ENCODE results near the gene TPGS1.

The TPGS1 gene

DNA sequence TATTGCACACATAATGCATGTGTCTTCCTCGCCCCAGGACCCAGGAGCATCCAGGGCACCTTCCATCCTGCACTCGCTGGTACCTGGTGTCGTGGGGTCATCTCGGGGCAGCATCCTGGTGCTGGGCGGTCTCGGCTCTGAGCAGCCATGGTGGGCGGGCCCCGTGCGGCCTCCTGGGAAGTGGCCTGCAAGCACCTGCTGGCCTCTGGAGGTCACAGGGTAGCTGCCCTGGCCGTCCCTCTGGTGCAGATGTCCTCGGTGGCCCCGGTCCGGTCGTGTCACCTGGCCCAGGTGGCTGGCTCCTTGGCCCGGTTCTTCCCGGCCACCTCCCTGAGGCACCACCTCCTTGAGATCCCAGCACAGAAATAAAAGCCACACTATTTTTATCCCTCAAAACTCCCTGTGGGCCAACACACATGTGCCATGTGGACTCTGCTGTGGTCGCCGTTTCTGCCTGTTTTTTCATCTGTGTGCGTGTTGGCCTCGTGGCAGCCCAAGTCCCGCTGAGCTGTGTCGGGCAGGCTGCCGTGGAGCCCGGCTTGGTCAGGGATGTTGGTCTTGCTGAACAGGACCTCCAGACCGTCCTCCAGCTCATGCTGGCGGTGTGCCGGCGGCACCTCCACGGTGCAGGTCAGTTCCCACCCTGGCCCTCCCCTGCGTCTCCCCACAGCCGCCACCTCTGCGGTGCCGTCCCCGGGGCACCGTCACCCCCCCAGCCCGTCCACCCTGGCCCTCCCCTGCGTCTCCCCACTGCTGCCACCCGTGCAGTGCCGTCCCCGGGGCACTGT, 31.5 kb downstream of the TPGS1 start:
- H3K4me3 ChIP-seq (ENCODE audit: low read depth, low read length), result no peak overlapping the region

DNA sequence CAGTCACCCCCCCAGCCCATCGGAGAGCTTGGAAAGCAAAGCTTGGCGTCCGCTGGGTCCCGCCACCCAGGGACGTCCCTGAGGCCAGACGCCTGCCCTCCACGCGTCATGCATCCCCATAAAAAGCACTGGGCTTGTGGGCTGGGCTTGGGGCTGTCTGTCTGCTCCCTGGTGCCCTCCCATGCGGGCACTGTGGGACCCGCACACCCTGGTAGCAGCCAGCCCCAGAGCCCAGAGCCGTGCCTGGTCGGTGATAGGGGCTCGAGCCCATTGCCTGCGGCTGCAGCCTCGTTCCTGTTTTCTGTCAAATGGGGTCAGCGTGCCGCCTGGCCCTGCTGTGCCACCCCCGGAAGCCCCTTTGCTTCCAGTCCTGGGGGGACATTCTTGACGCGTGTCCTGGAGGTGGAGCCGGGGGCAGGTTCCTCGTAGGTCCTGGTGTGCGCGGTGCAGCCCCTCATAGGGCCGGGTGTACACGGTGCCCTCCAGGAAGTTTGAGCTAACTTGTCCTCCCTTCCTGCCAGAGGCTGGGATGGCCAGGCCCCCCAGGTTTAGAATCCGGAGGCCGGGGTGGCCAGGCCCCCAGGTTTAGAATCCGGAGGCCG, 32.2 kb downstream of the TPGS1 start:
- no peak overlapping the region for H3K4me3 ChIP-seq (ENCODE audit: low read depth, low read length)

GRCh38 chr19:540867-541637, 33.8 kb downstream of the TPGS1 start:
- no peak overlapping the region for H3K4me3 ChIP-seq (ENCODE audit: low read depth, low read length)

DNA sequence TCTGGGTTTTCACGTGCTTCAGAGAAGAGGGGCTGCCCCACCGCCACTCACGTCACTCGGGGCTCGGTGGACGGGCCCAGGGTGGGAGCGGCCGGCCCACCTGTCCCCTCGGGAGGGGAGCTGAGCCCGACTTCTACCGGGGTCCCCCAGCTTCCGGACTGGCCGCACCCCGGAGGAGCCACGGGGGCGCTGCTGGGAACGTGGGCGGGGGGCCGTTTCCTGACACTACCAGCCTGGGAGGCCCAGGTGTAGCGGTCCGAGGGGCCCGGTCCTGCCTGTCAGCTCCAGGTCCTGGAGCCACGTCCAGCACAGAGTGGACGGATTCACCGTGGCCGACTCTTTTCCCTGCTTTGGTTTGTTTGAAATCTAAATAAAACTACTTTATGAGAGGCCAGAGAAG, 34.4 kb downstream of the TPGS1 start:
- no peak overlapping the region for H3K4me3 ChIP-seq (ENCODE audit: low read depth, low read length)

DNA sequence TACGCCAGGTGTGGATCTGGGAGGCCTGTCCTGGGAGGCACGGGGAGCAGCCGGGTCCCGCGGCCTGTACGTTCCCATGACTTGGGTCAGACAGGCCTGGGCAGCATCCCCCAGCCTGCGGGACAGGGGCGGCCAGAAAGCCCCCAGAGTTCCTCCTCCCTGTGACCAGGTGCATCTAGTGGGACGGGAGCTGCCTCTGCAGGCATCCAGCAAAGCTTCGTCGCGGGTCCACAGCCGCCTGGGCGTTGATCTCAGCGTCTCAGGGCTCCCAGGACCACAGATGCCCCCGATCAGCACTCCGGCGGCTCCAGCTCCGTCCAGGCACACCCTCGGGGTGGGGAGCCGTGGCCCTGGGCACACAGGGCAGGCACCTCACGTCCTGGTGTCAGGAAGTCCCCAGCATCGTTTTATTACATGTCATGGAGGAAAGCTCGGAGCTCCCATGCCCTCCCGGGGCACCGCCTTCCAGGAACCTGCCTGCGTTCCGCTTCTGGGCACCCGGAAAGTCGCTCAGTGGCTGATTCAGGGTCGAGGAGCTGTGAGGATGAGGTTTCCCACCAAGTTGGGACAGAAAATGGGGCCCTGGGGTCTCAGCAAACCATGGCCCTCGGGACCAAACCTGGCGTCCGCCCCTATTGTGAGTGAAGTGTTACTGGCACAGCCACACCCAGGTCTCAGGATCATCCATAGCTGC, 35.0 kb downstream of the TPGS1 start:
- H3K4me3 ChIP-seq (ENCODE audit: low read depth, low read length), result no peak overlapping the region

GRCh38 chr19:543910-544608, 36.8 kb downstream of the TPGS1 start, which contains the start of gene GZMM:
GZMM (plus strand) TSS chr19:544053; CDS start chr19:544072, 19 bp downstream.
- H3K4me3 ChIP-seq (ENCODE audit: low read depth, low read length), result no peak within 1 kb of the TSS

- H3K4me3 ChIP-seq (ENCODE audit: low read depth, low read length), result no peak overlapping the region
Measured at GRCh38 chr19:547117-547516, 39.8 kb downstream of the TPGS1 start.

DNA sequence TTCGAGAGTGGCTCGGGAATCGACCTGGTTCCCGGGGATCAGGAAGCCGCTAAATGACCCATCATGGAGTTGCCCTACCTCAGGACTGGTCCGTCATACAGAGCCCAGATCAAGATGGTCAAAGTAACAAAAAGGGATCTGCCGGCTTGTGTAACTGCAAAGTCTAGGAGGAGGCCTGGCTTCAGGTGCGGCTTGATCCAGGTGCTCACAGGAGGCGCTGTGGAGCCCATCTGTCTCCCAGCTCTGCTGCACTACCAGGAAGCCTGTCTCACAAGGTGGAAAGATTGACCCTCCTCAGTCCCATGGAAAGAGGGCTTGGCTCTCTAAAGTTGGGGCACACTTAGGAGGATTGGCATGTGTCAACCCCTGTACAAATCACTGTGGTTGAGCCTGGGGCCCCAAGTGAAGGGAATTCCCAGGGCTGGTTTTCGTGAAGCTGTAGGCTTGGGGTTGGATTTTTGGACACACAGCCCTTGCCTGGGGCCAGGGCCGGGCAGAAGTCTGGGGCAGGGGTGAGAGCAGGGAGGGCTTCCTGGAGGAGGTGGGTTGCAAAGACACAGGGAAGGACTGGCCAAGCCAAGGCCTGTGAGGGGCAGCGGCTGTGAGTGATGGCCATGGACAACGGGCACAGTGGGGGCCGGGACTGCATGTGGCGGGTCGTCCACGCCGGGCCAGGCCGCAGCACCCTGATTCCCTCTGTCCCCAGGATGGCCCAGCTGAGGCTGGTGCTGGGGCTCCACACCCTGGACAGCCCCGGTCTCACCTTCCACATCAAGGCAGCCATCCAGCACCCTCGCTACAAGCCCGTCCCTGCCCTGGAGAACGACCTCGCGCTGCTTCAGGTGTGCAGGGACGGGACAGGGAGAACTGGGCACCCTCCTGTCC, 40.8 kb downstream of the TPGS1 start:
- H3K4me3 ChIP-seq (ENCODE audit: low read depth, low read length), result no peak overlapping the region

- H3K4me3 ChIP-seq (ENCODE audit: low read depth, low read length), result no peak overlapping the region
Measured at GRCh38 chr19:548886-549830, 41.9 kb downstream of the TPGS1 start.

GRCh38 chr19:554817-555216, 47.5 kb downstream of the TPGS1 start:
- H3K4me3 ChIP-seq (ENCODE audit: low read depth, low read length), result no peak overlapping the region

GRCh38 chr19:555474-555808, 48.1 kb downstream of the TPGS1 start:
- no peak overlapping the region for H3K4me3 ChIP-seq (ENCODE audit: low read depth, low read length)

GRCh38 chr19:556611-557382, 49.5 kb downstream of the TPGS1 start:
- no peak overlapping the region for H3K4me3 ChIP-seq (ENCODE audit: low read depth, low read length)

DNA sequence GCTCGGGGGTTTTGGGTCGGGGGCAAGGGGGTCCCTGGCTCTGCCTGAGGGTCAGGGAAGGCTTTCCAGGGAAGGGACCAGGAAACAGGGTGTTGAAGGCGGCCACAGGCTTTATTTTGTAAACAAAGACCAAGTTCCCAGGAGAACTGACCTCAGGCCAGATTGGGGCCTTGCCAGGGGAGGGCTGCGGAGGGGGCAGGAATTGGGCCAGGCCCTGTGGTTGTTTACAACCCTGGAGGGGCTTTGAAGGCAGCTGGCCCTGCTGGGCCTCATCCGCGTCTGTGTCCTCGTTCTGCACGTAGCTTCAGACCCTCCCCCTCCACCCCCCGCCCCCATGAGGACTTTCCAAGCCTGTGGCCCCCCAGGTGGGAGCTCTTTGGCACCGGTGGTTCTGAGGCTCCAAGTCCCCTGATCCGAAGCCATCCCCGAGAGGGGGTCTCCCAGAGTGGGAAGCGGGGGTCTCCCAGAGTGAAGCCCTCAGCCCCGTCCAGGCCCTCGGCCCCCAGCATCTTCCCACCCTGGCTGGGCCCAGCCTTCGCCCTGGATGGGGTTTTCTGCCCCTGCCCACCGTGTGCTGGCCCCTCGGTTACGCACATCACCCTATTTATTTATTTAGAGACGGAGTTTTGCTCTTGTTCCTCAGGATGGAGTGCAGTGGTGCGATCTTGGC, 51.6 kb downstream of the TPGS1 start:
- H3K4me3 ChIP-seq (ENCODE audit: low read depth, low read length), result no peak overlapping the region

GRCh38 chr19:560121-560520, 52.8 kb downstream of the TPGS1 start:
- H3K4me3 ChIP-seq (ENCODE audit: low read depth, low read length), result no peak overlapping the region

DNA sequence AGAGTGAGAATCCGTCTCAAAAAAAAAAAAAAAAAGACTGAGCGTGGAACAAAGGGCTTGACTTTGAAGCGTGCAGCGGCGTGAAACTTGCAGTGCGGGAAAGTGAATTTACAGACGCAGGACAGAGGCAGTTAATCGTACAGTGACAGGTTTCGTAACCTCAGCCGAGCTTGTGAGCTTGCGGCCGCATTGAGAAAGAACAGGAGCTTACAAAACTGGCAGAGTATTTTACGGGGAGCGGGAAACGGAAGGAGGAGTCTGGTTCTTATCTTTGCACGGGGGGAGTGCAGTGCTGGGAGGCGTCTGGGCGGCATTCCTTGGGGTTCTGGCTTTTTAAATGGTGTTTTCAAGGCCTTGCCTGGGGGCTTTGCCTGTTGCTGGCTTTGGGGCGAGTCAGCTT, 59.1 kb downstream of the TPGS1 start:
- H3K4me3 ChIP-seq (ENCODE audit: low read depth, low read length), result no peak overlapping the region

- no peak overlapping the region for H3K4me3 ChIP-seq (ENCODE audit: low read depth, low read length)
Measured at GRCh38 chr19:566844-567243, 59.5 kb downstream of the TPGS1 start.

DNA sequence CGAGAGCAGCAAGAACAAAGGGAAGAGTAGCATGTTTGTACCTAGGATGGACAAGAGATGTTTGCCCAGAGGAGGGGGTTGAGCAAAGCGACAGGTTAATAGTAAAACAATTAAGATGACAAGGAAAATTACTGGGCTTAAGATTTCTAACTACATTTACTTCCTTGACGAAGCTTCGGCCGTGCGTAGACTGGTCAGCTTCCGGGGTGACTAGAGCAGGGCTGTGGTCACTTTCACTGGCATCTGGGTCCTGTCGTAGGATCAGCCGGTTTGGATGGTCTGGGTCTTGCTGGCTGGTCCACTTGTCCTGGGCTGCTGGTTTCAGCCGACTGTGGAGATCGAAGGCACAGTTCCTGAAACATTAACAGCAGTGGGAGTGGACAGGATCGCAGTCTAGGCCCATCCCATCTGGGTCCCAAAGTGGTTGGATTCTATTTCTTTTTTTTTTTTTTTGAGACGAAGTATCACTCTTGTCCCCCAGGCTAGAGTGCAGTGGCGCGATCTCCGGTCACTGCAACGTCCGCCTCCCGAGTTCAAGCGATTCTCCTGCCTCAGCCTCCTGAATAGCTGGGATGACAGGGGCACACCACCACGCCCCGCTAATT, 60.1 kb downstream of the TPGS1 start:
- H3K4me3 ChIP-seq (ENCODE audit: low read depth, low read length), result no peak overlapping the region

Data from iPS-11a (cell line).